ENCODE measurements around the gene SLC25A45.

Gene SLC25A45

GRCh38 chr11:65420506-65420905 lies 38.1 kb upstream of the SLC25A45 start:
- H3K4me3 ChIP-seq (ENCODE audit: control insufficient read depth, low read depth, low read length) = no peak overlapping the region
- no peak for DNase-seq (ENCODE audit: low read depth)
- TF ChIP-seq, protein P1, sequence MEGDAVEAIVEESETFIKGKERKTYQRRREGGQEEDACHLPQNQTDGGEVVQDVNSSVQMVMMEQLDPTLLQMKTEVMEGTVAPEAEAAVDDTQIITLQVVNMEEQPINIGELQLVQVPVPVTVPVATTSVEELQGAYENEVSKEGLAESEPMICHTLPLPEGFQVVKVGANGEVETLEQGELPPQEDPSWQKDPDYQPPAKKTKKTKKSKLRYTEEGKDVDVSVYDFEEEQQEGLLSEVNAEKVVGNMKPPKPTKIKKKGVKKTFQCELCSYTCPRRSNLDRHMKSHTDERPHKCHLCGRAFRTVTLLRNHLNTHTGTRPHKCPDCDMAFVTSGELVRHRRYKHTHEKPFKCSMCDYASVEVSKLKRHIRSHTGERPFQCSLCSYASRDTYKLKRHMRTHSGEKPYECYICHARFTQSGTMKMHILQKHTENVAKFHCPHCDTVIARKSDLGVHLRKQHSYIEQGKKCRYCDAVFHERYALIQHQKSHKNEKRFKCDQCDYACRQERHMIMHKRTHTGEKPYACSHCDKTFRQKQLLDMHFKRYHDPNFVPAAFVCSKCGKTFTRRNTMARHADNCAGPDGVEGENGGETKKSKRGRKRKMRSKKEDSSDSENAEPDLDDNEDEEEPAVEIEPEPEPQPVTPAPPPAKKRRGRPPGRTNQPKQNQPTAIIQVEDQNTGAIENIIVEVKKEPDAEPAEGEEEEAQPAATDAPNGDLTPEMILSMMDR (IDR thresholded peaks at IDR 0.05; ENCODE audit: control insufficient read depth, insufficient read depth, low read depth, low read length, missing control alignments) = no peak

GRCh38 chr11:65419772-65420481 lies 37.5 kb upstream of the SLC25A45 start:
- TF ChIP-seq, protein P1 (IDR thresholded peaks at IDR 0.05; ENCODE audit: control insufficient read depth, insufficient read depth, low read depth, low read length, missing control alignments) = no peak
- peak; percentile 80 for DNase-seq (ENCODE audit: low read depth)
- no peak overlapping the region; the same call in 1 of the 2 replicates for H3K4me3 ChIP-seq (ENCODE audit: control insufficient read depth, low read depth, low read length)

- peak overlapping the region; percentile 16 for H3K4me3 ChIP-seq (ENCODE audit: control insufficient read depth, low read depth, low read length)
- TF ChIP-seq, protein P1 (IDR thresholded peaks at IDR 0.05; ENCODE audit: control insufficient read depth, insufficient read depth, low read depth, low read length, missing control alignments) = no peak
- no peak for DNase-seq (ENCODE audit: low read depth)
Observed at GRCh38 chr11:65419460-65419771, 37.0 kb upstream of the SLC25A45 start.

DNA sequence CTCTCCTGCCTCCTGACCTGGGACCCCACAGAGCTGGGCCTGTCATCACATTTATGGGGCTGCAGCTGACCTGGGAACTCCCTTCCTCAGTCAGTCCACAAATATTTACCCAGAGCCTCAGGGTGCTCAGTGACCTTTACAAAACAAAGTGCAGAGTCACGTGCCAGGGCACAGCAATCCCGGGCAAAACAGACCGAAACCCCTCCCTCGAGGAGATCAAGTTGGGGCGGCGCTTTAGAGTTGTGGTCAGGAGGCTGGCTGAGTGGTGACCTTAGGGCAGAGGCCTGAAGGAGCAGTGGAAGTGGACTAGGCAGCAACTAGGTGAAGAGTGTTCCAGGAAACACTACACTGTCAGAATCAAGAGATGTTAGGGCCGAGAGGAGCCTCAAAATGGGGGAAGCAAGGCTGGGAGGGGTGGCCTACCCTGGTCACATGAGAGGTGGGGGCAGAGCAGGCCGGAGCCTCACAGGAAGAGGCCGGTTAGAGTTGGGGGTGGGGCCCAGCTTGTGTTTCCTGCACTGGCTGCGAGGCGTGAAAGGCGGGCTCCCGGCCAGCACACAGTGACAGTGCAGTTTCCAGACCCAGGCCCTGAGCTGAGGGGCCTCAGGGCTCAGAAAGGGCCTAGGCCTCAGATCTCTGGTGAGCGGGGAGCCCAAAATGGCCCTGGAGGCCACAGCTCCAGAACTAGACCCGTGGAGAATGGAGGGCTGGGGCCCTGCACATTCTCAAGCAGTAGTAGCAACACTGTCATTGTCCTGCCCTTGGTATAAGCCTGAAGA lies 36.4 kb upstream of the SLC25A45 start:
- TF ChIP-seq, protein P1 (IDR thresholded peaks at IDR 0.05; ENCODE audit: control insufficient read depth, insufficient read depth, low read depth, low read length, missing control alignments) = no peak
- peak overlapping the region; percentile 24 for H3K4me3 ChIP-seq (ENCODE audit: control insufficient read depth, low read depth, low read length)
- peak; percentile 88 for DNase-seq (ENCODE audit: low read depth)

GRCh38 chr11:65418431-65418680 lies 35.9 kb upstream of the SLC25A45 start:
- peak overlapping the region; percentile 24 for H3K4me3 ChIP-seq (ENCODE audit: control insufficient read depth, low read depth, low read length)
- TF ChIP-seq, protein P1 (IDR thresholded peaks at IDR 0.05; ENCODE audit: control insufficient read depth, insufficient read depth, low read depth, low read length, missing control alignments) = no peak
- no peak for DNase-seq (ENCODE audit: low read depth)

DNA sequence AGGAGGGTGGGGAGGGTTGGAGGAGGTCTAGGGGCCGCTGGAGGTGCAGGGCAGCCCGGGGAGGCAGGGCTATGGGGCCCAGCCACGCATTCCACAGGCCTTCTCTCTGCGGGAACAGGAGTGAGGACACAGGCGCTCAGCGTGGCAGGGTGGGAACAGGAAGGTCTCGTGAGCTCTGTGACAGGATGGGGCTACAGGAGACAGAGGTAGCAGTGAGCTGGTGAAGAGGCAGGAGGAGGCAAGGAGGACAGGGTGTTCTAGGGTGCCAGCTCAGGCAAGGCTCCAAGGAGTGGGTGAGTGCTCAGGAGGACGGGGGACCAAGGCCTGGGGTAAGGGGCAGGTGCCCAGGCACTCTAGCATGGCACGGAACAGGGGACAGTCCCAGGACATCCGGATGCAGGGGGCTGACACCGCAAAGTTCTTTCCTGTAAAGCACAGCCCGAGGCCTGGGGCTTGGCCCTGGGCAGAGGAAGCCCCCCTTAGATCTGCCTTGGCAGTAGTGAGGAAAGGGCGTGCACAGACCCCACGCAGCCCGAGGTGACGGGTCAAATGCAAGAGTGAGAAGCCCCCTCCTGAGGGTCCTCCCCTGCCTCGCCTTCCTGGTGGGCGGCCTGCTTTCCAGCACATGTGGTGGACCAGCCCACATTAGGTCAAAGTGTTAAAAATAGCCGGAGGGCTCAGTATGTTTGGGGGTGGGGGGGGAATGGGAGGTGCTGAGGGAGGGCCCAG lies 35.4 kb upstream of the SLC25A45 start:
- DNase-seq (ENCODE audit: low read depth) = no peak
- peak overlapping the region; percentile 24; the same call in 1 of the 2 replicates for H3K4me3 ChIP-seq (ENCODE audit: control insufficient read depth, low read depth, low read length)
- TF ChIP-seq, protein P1 (IDR thresholded peaks at IDR 0.05; ENCODE audit: control insufficient read depth, insufficient read depth, low read depth, low read length, missing control alignments) = no peak
